NCI-H1048 (cell line): ENCODE measurements around the gene UBASH3B.
"Not testable (repeated sequence)": the region's sequence is repeated elsewhere in the genome, so short reads cannot be mapped to it uniquely, and the experiment has no call there.

Experiments
- DNase-seq: peaks from one replicate; lab custom pipeline; 2025; lab: John Stamatoyannopoulos, UW

UBASH3B gene

DNA sequence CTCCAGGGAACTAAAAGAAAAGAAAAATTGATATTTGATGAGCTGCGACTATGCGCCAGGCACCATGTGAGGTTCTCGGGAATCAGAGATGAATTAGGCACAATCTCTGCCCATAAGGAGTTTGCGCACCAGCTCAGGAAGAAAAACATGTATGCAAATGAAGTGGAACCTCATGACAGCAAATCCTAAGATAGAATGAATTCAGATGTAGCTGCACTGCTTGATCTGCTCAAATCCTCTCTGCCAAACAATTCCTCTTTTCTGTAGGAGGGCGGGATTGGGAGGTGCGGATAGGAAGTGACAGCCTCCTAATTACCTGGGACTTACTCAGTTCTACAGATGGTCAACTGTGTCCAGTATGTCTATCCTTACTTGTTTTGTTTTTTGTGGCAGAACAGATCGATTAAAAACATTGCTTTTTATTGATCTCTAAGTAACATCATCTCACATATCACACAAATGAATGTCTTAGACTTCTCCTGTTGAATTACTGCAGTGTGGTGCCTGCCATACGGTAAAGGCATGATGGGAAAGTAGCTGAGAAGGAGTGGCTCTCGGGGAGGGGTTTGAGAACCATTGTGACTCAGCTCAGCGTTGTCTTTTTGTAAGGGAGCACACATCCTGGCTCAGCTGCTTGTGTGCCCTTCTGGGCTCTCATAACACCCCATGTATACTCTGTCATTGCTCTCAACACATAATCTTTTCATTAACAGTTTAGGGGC is 196.7 kb downstream of the UBASH3B start:
- DNase-seq: no peak

DNA sequence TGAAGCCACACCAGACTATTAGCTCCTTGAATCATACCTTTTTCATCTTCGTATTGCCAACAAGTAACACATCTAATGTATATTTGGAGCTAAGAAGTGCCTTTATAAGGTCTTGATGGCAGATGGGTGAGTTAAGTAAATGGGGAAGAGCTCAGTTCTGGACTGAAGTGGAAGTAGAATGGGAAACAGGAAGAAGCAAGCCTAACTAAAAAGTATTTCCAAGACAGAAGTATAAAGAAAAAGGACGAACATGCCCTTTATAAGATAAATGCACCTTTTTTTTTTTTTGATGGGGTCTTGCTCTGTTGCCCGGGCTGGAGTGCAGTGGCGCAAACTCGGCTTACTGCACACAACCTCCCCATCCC is 197.3 kb downstream of the UBASH3B start:
- no peak for DNase-seq

GRCh38 chr11:122853261-122853660 is 197.7 kb downstream of the UBASH3B start:
- DNase-seq: no peak

- DNase-seq: no peak
These were observed 198.5 kb downstream of the UBASH3B start for GRCh38 chr11:122853971-122854446.

DNA sequence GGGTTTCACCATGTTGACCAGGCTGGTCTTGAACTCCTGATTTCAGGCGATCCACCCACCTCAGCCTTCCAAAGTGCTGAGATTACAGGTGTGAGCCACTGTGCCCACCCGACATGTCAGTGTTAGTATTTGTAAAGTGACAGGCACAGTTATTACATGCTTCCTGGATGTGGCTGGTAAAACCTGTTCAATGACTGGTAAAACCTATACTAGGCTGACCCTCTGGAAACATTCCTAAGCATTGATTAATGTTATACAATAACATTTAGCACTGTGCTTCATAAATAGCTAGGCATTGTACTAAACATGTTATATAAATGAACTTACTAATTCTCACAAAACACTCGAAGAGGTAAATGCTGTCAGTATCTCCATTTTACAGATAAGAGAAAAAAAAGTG is 206.1 kb downstream of the UBASH3B start:
- DNase-seq: no peak

GRCh38 chr11:122862091-122862490 is 206.6 kb downstream of the UBASH3B start:
- DNase-seq: no peak

GRCh38 chr11:122863154-122863553 is 207.6 kb downstream of the UBASH3B start:
- DNase-seq: not testable (repeated sequence)

DNA sequence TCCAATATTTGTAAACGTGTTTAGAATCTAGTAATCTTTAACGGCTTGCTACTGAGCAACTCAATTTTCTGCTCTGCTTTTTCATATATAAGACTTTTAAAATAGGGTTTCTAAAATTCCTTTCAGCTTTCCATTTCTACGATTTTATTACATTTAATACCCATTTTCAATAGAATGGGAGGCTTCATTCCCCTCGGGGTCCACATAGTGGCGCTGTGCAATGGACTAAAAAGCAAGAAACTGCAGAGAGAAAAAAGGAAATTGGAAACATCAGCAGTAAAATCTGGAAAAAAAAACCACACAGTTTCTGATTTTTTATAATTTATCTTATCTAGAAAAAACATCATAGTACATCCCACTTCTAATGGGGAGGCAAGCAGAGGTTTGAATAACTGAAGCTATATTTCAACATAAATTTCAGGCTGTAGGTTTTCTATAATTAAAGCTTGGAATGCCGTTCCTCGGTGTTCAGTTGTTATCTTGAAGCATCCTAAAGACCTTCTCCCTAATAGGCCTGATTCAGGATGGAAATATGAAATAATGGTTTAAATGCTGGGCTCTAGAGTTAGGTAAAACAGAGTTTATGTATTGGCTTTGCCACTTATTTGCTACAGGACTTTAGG is 208.3 kb downstream of the UBASH3B start:
- no peak for DNase-seq
